Upper lobe of right lung (tissue), 1 donor: ENCODE data around the gene SYT17. TPM values are rescaled to one million over a fixed set of nuclear protein-coding genes. Genes with fewer than 3 reads are reported as not detected.

Experiments
- ATAC-seq: fragments of 200-7000 bp; cut with Tn5 transposase; one replicate; pipeline ENCODE4 v1.9.1; 2020; ENCODE audit warnings: mild to moderate bottlenecking, moderate library complexity
- DNase-seq: peaks from one replicate; pipeline ENCODE4 v3.0.0-alpha.2; 2020
- H3K27ac ChIP-seq: fragments of 200-600 bp; one replicate; pipeline ENCODE4 v1.8.0; 2022
- H3K27me3 ChIP-seq: fragments of 200-600 bp; one replicate; pipeline ENCODE4 v1.8.0; 2022; ENCODE audit warnings: mild to moderate bottlenecking
- H3K36me3 ChIP-seq: fragments of 200-600 bp; one replicate; pipeline ENCODE4 v1.8.0; 2022
- H3K4me1 ChIP-seq: fragments of 200-600 bp; one replicate; pipeline ENCODE4 v1.8.0; 2022
- H3K4me3 ChIP-seq: fragments of 200-600 bp; one replicate; pipeline ENCODE4 v1.8.0; 2022; ENCODE audit warnings: mild to moderate bottlenecking
- H3K9me3 ChIP-seq: fragments of 200-600 bp; one replicate; pipeline ENCODE4 v1.8.0; 2022
- CTCF ChIP-seq: fragments of 200-600 bp; IDR thresholded peaks from one replicate; pipeline ENCODE4 v1.8.0; 2022; ENCODE audit warnings: antibody characterized with exemption
- intact Hi-C: fragments of 100-400 bp; cut with DNase I; formaldehyde crosslinking; loops from one replicate; pipeline ENCODE4 v1.11.0; 2022
- total RNA-seq: library from RNA; stranded (reverse); fragmentation: NEBNext Ultra II Directional; extraction: Animal tissue kit (Norgen Biotek cat#: 25700); gene quantifications from one replicate; pipeline ENCODE4 v1.2.1, GENCODE V29; 2021
- donor health status: DM: no; HTN: yes; CAD: no; lungs with severe emphysema.

Gene SYT17
- total RNA-seq, 1 donor from 2014 or later, result 13.7 TPM

GRCh38 chr16:19170043-19170655, 2.1 kb downstream of the SYT17 start:
- H3K4me3 ChIP-seq, result no peak overlapping the region
- ATAC-seq (no peak), DNase-seq (no peak)
- intact Hi-C loops, result loop anchor here (10.0 kb wide), 1 partner anchor 85 kb away; no protein-coding TSS in a partner anchor
- no peaks in the 10 kb centered on the region for H3K9me3 ChIP-seq
- no peaks in the 10 kb centered on the region for H3K36me3 ChIP-seq
- TF ChIP-seq CTCF, result no peak
- peaks cover 6% of the 10 kb centered on the region for H3K4me1 ChIP-seq
- H3K27ac ChIP-seq, result no peak overlapping the region
- H3K27me3 ChIP-seq, result no peaks in the 10 kb centered on the region

GRCh38 chr16:19172098-19172780, 4.2 kb downstream of the SYT17 start:
- H3K9me3 ChIP-seq, result no peaks in the 10 kb centered on the region
- H3K4me1 ChIP-seq, result peaks cover 3% of the 10 kb centered on the region
- intact Hi-C loops, result loop anchor here (10.0 kb wide), 1 partner anchor 87 kb away; no protein-coding TSS in a partner anchor
- no peak overlapping the region for H3K4me3 ChIP-seq
- no peaks in the 10 kb centered on the region for H3K27me3 ChIP-seq
- H3K36me3 ChIP-seq, result no peaks in the 10 kb centered on the region
- ATAC-seq, result no peak
- H3K27ac ChIP-seq, result no peak overlapping the region
- no peak for DNase-seq
- TF ChIP-seq CTCF, result no peak

- ATAC-seq, result no peak
- no peak overlapping the region for H3K27ac ChIP-seq
Measured at GRCh38 chr16:19173059-19173458, 5.0 kb downstream of the SYT17 start.

GRCh38 chr16:19173649-19174383, 5.8 kb downstream of the SYT17 start:
- ATAC-seq (no peak), DNase-seq (no peak)
- no peaks in the 10 kb centered on the region for H3K36me3 ChIP-seq
- no peaks in the 10 kb centered on the region for H3K4me1 ChIP-seq
- intact Hi-C loops, result loop anchor here (10.0 kb wide), 1 partner anchor 89 kb away; no protein-coding TSS in a partner anchor
- no peak overlapping the region for H3K27ac ChIP-seq
- no peak for TF ChIP-seq CTCF
- H3K9me3 ChIP-seq, result no peaks in the 10 kb centered on the region
- no peaks in the 10 kb centered on the region for H3K27me3 ChIP-seq
- no peak overlapping the region for H3K4me3 ChIP-seq

More at GRCh38 chr16:19173059-19173458, 5.0 kb downstream of the SYT17 start:
- DNase-seq, result no peak
- Histone ChIP-seq H3K4me3 (no peak overlapping the region), H3K36me3 (no peaks in the 10 kb centered on the region), H3K4me1 (no peaks in the 10 kb centered on the region), H3K27me3 (no peaks in the 10 kb centered on the region), H3K9me3 (no peaks in the 10 kb centered on the region)
- intact Hi-C loops, result loop anchor here (10.0 kb wide), 1 partner anchor 88 kb away; no protein-coding TSS in a partner anchor
- TF ChIP-seq CTCF, result no peak

- Histone ChIP-seq H3K27me3 (no peaks in the 10 kb centered on the region), H3K9me3 (no peaks in the 10 kb centered on the region), H3K4me1 (peaks cover 1% of the 10 kb centered on the region), H3K4me3 (no peak overlapping the region), H3K27ac (no peak overlapping the region), H3K36me3 (no peaks in the 10 kb centered on the region)
- no peak for DNase-seq
- intact Hi-C loops, result loop anchor here (10.0 kb wide), 1 partner anchor 90 kb away; no protein-coding TSS in a partner anchor
- ATAC-seq, result no peak
- no peak for TF ChIP-seq CTCF
Measured at GRCh38 chr16:19174478-19174877, 6.4 kb downstream of the SYT17 start.
